Measurements from ENCODE around the gene DUSP12.
A peak's percentile ranks its signal among the peaks of the same experiment; 100 is the strongest.

DUSP12 gene

GRCh38 chr1:161790587-161791317 lies 41.2 kb downstream of the DUSP12 start:
- no peak overlapping the region for H3K27ac ChIP-seq
- no peak for TF ChIP-seq CTCF (conservative IDR thresholded peaks at IDR 0.05)

- no peak overlapping the region for H3K27ac ChIP-seq
- no peak for TF ChIP-seq CTCF (conservative IDR thresholded peaks at IDR 0.05)
These were observed 42.5 kb downstream of the DUSP12 start for GRCh38 chr1:161791904-161792655.

GRCh38 chr1:161792740-161793139 lies 43.2 kb downstream of the DUSP12 start:
- H3K27ac ChIP-seq: no peak overlapping the region
- peak; percentile 69 for TF ChIP-seq CTCF (conservative IDR thresholded peaks at IDR 0.05)

- no peak for TF ChIP-seq CTCF (conservative IDR thresholded peaks at IDR 0.05)
- no peak overlapping the region for H3K27ac ChIP-seq
These were observed 50.2 kb downstream of the DUSP12 start for GRCh38 chr1:161799792-161800191.

GRCh38 chr1:161801955-161802354 lies 52.4 kb downstream of the DUSP12 start:
- H3K27ac ChIP-seq: no peak overlapping the region
- TF ChIP-seq CTCF (conservative IDR thresholded peaks at IDR 0.05): no peak

GRCh38 chr1:161803181-161803580 lies 53.6 kb downstream of the DUSP12 start:
- H3K27ac ChIP-seq: no peak overlapping the region
- TF ChIP-seq CTCF (conservative IDR thresholded peaks at IDR 0.05): no peak

- TF ChIP-seq CTCF (conservative IDR thresholded peaks at IDR 0.05): no peak
- H3K27ac ChIP-seq: no peak overlapping the region
These were observed 56.0 kb downstream of the DUSP12 start for GRCh38 chr1:161805399-161806197.

All from VCaP (cell line).